ENCODE measurements around the gene OR6C3. TPM values are rescaled to one million over a fixed set of nuclear protein-coding genes. Genes with fewer than 3 reads are reported as not detected.
A peak's percentile ranks its signal among the peaks of the same experiment; 100 is the strongest.
"Not testable (repeated sequence)": the region's sequence is repeated elsewhere in the genome, so short reads cannot be mapped to it uniquely, and the experiment has no call there.

The OR6C3 gene
- total RNA-seq (not detected), polyA plus RNA-seq (not detected)

DNA sequence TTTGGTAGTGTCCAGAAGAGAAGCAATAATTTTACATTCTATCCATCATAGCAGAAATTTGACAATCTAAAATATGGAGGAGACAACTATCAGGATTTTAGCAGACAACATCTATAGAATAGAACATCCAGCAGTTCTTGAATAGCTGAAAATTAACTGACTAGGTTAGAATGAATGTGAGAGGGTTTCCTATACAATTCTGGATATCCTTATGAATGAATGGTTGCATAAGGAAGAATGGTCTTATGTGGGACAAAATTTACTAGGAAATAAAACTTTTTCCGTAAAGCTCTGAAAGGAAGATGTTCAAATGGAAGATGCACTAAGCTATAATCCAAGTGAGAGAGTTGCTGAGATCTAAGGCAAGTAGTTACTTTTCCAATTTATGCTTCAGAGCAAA is at the start of gene OR6C3:
Gene OR6C3 (plus strand): TSS at position 301 of the 400 bp plus-strand sequence. CDS start 955 bp downstream, outside the sequence.
- H3K36me3 ChIP-seq (ENCODE audit: insufficient read depth, low read length): no peaks in the 10 kb centered on the region
- Mint-ChIP-seq H3K27me3 (peaks cover 14 to 15% of the 10 kb centered on the region in 2 donors), H3K4me1 (no peaks in the 10 kb centered on the region), H3K9me3 (no peaks in the 10 kb centered on the region), H3K36me3 (no peaks in the 10 kb centered on the region), H3K27ac (no peak within 1 kb of the TSS), H3K4me3 (no peak within 1 kb of the TSS)
- H3K4me1 ChIP-seq (ENCODE audit: insufficient read depth, low read length): no peaks in the 10 kb centered on the region
- DNase-seq: no peak
- H3K27me3 ChIP-seq (ENCODE audit: insufficient read depth, low read length, poor library complexity, severe bottlenecking): no peaks in the 10 kb centered on the region
- ChIA-PET POLR2A (no interaction called here), CTCF (no interaction called here)
- H3K27ac ChIP-seq (ENCODE audit: low read depth, low read length): no peak within 1 kb of the TSS
- no peaks in the 10 kb centered on the region for H3K9me3 ChIP-seq (ENCODE audit: low read length)
- H3K4me3 ChIP-seq (ENCODE audit: low read length): no peak within 1 kb of the TSS

DNA sequence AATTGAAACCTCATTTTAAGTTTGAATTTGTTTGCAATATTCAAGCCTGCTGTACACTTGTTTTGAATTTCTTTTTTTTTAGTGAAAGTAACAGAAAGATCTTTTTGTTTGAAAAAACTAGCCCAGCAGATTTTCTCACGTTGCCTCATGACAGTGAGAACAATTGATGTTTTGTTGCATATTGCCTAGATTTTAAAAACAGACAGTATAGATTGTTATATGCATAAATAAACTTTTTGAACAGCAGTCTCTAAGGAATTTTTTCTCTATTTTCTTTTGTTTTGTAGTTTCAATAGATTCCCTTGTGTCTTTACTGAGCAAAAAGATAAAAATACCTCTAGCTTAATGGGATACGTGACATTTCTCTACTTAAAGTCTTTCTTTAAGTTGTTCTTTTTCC is 49.6 kb upstream of the OR6C3 start:
- Histone ChIP-seq H3K27ac (ENCODE audit: low read depth, low read length) (no peak overlapping the region), H3K4me1 (ENCODE audit: insufficient read depth, low read length) (no peaks in the 10 kb centered on the region), H3K36me3 (ENCODE audit: insufficient read depth, low read length) (no peaks in the 10 kb centered on the region), H3K27me3 (ENCODE audit: insufficient read depth, low read length, poor library complexity, severe bottlenecking) (peaks cover 5% of the 10 kb centered on the region), H3K4me3 (ENCODE audit: low read length) (no peak overlapping the region), H3K9me3 (ENCODE audit: low read length) (no peaks in the 10 kb centered on the region)
- no peaks in the 10 kb centered on the region for H3K36me3 Mint-ChIP-seq
- no peak overlapping the region for H3K27ac Mint-ChIP-seq
- no peak for DNase-seq
- no peak overlapping the region for H3K4me3 Mint-ChIP-seq
- H3K27me3 Mint-ChIP-seq: peaks cover 13 to 56% of the 10 kb centered on the region in 2 donors
- POLR2A ChIA-PET: no interaction called here
- H3K9me3 Mint-ChIP-seq: peaks cover 2 to 8% (median 4%) of the 10 kb centered on the region in 5 donors
- CTCF ChIA-PET: no interaction called here
- no peaks in the 10 kb centered on the region for H3K4me1 Mint-ChIP-seq

DNA sequence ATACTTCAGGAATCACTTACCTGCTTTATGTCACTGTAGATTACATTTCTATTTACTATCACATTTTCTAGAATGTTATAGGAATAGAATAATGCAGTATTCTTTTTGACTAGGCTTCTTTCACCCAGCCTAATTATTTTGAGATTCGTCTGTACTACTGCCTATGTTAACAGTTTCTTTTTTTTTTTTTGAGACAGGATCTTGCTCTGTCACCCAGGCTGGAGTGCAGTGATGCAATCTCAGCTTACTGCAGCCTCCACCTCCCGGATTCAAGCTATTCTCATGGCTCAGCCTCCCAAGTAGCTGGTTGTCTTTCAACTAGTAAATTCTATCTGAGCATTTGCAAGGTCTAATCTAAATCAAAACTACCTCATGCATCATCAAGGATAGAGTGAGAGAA is 40.5 kb upstream of the OR6C3 start:
- no peak overlapping the region for H3K4me3 ChIP-seq (ENCODE audit: low read length)
- Mint-ChIP-seq H3K27ac (no peak overlapping the region), H3K4me1 (no peaks in the 10 kb centered on the region), H3K4me3 (no peak overlapping the region), H3K27me3 (peaks cover 9 to 50% of the 10 kb centered on the region in 2 donors), H3K9me3 (no peaks in the 10 kb centered on the region), H3K36me3 (no peaks in the 10 kb centered on the region)
- ChIA-PET POLR2A (no interaction called here), CTCF (no interaction called here)
- no peak overlapping the region for H3K27ac ChIP-seq (ENCODE audit: low read depth, low read length)
- H3K9me3 ChIP-seq (ENCODE audit: low read length): no peaks in the 10 kb centered on the region
- DNase-seq: no peak
- H3K36me3 ChIP-seq (ENCODE audit: insufficient read depth, low read length): no peaks in the 10 kb centered on the region
- H3K27me3 ChIP-seq (ENCODE audit: insufficient read depth, low read length, poor library complexity, severe bottlenecking): no peaks in the 10 kb centered on the region
- no peaks in the 10 kb centered on the region for H3K4me1 ChIP-seq (ENCODE audit: insufficient read depth, low read length)

- CTCF ChIA-PET: no interaction called here
- Mint-ChIP-seq H3K9me3 (peaks cover 0 to 3% (median 0%) of the 10 kb centered on the region in 5 donors), H3K27ac (no peak within 1 kb of the TSS), H3K36me3 (no peaks in the 10 kb centered on the region), H3K27me3 (peaks cover 5 to 45% of the 10 kb centered on the region in 2 donors), H3K4me3 (no peak within 1 kb of the TSS), H3K4me1 (no peaks in the 10 kb centered on the region)
- no peak within 1 kb of the TSS for H3K4me3 ChIP-seq (ENCODE audit: low read length)
- no peaks in the 10 kb centered on the region for H3K9me3 ChIP-seq (ENCODE audit: low read length)
- DNase-seq: no peak
- H3K36me3 ChIP-seq (ENCODE audit: insufficient read depth, low read length): no peaks in the 10 kb centered on the region
- H3K4me1 ChIP-seq (ENCODE audit: insufficient read depth, low read length): no peaks in the 10 kb centered on the region
- POLR2A ChIA-PET: no interaction called here
- no peak within 1 kb of the TSS for H3K27ac ChIP-seq (ENCODE audit: low read depth, low read length)
- no peaks in the 10 kb centered on the region for H3K27me3 ChIP-seq (ENCODE audit: insufficient read depth, low read length, poor library complexity, severe bottlenecking)
Measured at GRCh38 chr12:55296469-55296868, 34.1 kb upstream of the OR6C3 start, which contains the start of gene OR6C6. TSS of gene OR6C6 (minus strand) at chr12:55296569. CDS start at chr12:55295232, 1,337 bp downstream.

DNA sequence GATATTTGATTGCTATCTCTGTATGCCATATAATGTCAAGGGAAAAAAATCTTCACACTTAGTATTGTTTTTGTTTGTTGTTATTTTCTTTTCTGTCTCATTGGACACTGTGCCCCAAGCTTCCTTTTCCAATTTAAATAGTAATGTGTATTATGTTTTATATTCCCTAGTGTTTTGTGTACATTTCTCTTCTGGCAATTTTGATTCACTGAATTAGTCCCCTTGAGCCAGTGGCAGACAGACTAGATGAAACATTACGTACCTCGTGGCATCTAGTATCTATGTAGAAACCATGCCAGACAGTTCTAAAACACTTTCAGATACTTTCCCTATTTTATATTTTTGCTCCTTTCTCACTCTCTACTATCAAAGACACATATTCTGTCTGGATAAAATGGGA is 16.5 kb upstream of the OR6C3 start, which contains the start of gene OR6C1:
Gene OR6C1 (plus strand): TSS at position 301 of the 400 bp plus-strand sequence. CDS start 6,257 bp downstream, outside the sequence.
- H3K4me1 ChIP-seq (ENCODE audit: insufficient read depth, low read length): no peaks in the 10 kb centered on the region
- no peak for DNase-seq
- H3K4me3 ChIP-seq (ENCODE audit: low read length): no peak within 1 kb of the TSS
- H3K36me3 ChIP-seq (ENCODE audit: insufficient read depth, low read length): no peaks in the 10 kb centered on the region
- H3K27me3 ChIP-seq (ENCODE audit: insufficient read depth, low read length, poor library complexity, severe bottlenecking): no peaks in the 10 kb centered on the region
- Mint-ChIP-seq H3K9me3 (peaks cover 0 to under 1% (median 0%) of the 10 kb centered on the region in 5 donors), H3K27me3 (peaks cover 2 to 50% of the 10 kb centered on the region in 2 donors), H3K36me3 (no peaks in the 10 kb centered on the region), H3K4me1 (no peaks in the 10 kb centered on the region), H3K27ac (no peak within 1 kb of the TSS), H3K4me3 (no peak within 1 kb of the TSS)
- CTCF ChIA-PET: no interaction called here
- POLR2A ChIA-PET: no interaction called here
- H3K27ac ChIP-seq (ENCODE audit: low read depth, low read length): no peak within 1 kb of the TSS
- no peaks in the 10 kb centered on the region for H3K9me3 ChIP-seq (ENCODE audit: low read length)

GRCh38 chr12:55320201-55320600 is 10.3 kb upstream of the OR6C3 start:
- no peaks in the 10 kb centered on the region for H3K27me3 ChIP-seq (ENCODE audit: insufficient read depth, low read length, poor library complexity, severe bottlenecking)
- DNase-seq: no peak
- ChIA-PET POLR2A (no interaction called here), CTCF (no interaction called here)
- H3K36me3 ChIP-seq (ENCODE audit: insufficient read depth, low read length): no peaks in the 10 kb centered on the region
- no peaks in the 10 kb centered on the region for H3K4me1 ChIP-seq (ENCODE audit: insufficient read depth, low read length)
- no peaks in the 10 kb centered on the region for H3K9me3 ChIP-seq (ENCODE audit: low read length)
- Mint-ChIP-seq H3K27me3 (peaks cover 8 to 45% of the 10 kb centered on the region in 2 donors), H3K27ac (no peak overlapping the region), H3K4me3 (no peak overlapping the region), H3K9me3 (peaks cover 0 to 4% (median 1%) of the 10 kb centered on the region in 5 donors), H3K4me1 (no peaks in the 10 kb centered on the region), H3K36me3 (no peaks in the 10 kb centered on the region)
- H3K4me3 ChIP-seq (ENCODE audit: low read length): no peak overlapping the region
- H3K27ac ChIP-seq (ENCODE audit: low read depth, low read length): no peak overlapping the region

DNA sequence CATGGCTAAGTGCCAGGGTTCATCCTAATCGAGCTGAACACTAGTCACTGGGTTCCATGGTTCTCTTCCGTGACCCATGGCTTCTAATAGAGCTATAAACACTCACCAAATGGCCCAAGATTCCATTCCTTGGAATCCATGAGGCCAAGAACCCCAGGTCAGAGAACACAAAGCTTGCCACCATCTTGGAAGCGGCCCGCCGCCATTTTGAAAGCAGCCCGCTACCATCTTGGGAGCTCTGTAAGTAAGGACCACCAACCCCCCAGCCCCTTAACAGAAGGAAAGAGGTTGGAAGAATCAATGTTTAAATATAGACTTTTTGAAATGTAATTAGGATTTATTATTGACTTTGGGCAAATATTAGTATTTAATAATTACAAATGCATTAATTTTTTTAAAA is 4.7 kb upstream of the OR6C3 start:
- H3K4me3 Mint-ChIP-seq; CTCF ChIA-PET; H3K4me1 ChIP-seq (ENCODE audit: insufficient read depth, low read length); H3K9me3 ChIP-seq (ENCODE audit: low read length); H3K27ac ChIP-seq (ENCODE audit: low read depth, low read length); H3K36me3 Mint-ChIP-seq; H3K4me3 ChIP-seq (ENCODE audit: low read length); H3K36me3 ChIP-seq (ENCODE audit: insufficient read depth, low read length); H3K27me3 ChIP-seq (ENCODE audit: insufficient read depth, low read length, poor library complexity, severe bottlenecking); POLR2A ChIA-PET; H3K4me1 Mint-ChIP-seq; H3K9me3 Mint-ChIP-seq; DNase-seq: not testable (repeated sequence)
- Mint-ChIP-seq H3K27ac (peak overlapping the region in 1 of 8 donors; percentile 33), H3K27me3 (peaks cover 11 to 30% of the 10 kb centered on the region in 2 donors)

DNA sequence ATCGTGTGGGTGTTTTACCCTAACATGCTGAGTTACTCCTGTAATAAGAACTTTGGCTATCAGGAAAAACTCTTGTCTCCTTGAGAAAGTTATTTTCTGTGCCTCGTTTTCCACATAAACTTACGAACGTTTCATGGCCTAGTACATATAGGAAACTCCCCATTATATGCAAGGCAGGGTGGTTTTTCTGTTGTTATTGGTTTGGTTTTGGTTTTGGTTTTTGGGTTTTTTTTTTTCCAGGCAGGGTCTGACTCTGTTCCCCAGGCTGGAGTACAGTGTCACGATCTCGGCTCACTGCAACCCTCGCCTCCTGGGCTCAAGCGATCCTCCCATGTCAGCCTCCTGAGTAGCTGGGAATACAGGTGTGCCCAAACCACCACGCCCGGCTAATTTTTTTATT is 5.5 kb downstream of the OR6C3 start:
- Mint-ChIP-seq H3K27ac (no peak overlapping the region), H3K4me3 (no peak overlapping the region), H3K9me3 (no peaks in the 10 kb centered on the region), H3K27me3 (peaks cover 9 to 23% of the 10 kb centered on the region in 2 donors), H3K4me1 (no peaks in the 10 kb centered on the region), H3K36me3 (no peaks in the 10 kb centered on the region)
- ChIA-PET POLR2A (no interaction called here), CTCF (no interaction called here)
- no peak for DNase-seq
- Histone ChIP-seq H3K9me3 (ENCODE audit: low read length) (no peaks in the 10 kb centered on the region), H3K4me3 (ENCODE audit: low read length) (no peak overlapping the region), H3K27me3 (ENCODE audit: insufficient read depth, low read length, poor library complexity, severe bottlenecking) (no peaks in the 10 kb centered on the region), H3K36me3 (ENCODE audit: insufficient read depth, low read length) (no peaks in the 10 kb centered on the region), H3K4me1 (ENCODE audit: insufficient read depth, low read length) (no peaks in the 10 kb centered on the region), H3K27ac (ENCODE audit: low read depth, low read length) (no peak overlapping the region)

- H3K36me3 Mint-ChIP-seq; H3K27me3 ChIP-seq (ENCODE audit: insufficient read depth, low read length, poor library complexity, severe bottlenecking); H3K4me1 Mint-ChIP-seq; H3K27ac Mint-ChIP-seq; POLR2A ChIA-PET; H3K9me3 Mint-ChIP-seq; H3K36me3 ChIP-seq (ENCODE audit: insufficient read depth, low read length); CTCF ChIA-PET; H3K4me3 ChIP-seq (ENCODE audit: low read length); H3K9me3 ChIP-seq (ENCODE audit: low read length); DNase-seq; H3K4me3 Mint-ChIP-seq; H3K4me1 ChIP-seq (ENCODE audit: insufficient read depth, low read length); H3K27ac ChIP-seq (ENCODE audit: low read depth, low read length): not testable (repeated sequence)
- H3K27me3 Mint-ChIP-seq: peaks cover 7 to 38% of the 10 kb centered on the region in 2 donors
Measured at GRCh38 chr12:55355338-55355737, 24.8 kb downstream of the OR6C3 start.

All from CD8-positive, alpha-beta memory T cell (primary cell).